Stimulated activated CD4-positive, alpha-beta T cell treated with anti-CD3 and anti-CD28 coated beads, TNF-alpha, amount 100 ng/mL, for 48 hours (primary cell): ENCODE results near the gene NPFFR2.
A peak's percentile ranks its signal among the peaks of the same experiment; 100 is the strongest.
"Not testable (repeated sequence)": the region's sequence is repeated elsewhere in the genome, so short reads cannot be mapped to it uniquely, and the experiment has no call there.

ENCODE experiments used
- DNase-seq, 3 donors: peaks; one replicate each; pipeline ENCODE4 v3.0.0-alpha.2; 2020; ENCODE audit warnings: low read depth in 3 of 3

Gene NPFFR2

DNA sequence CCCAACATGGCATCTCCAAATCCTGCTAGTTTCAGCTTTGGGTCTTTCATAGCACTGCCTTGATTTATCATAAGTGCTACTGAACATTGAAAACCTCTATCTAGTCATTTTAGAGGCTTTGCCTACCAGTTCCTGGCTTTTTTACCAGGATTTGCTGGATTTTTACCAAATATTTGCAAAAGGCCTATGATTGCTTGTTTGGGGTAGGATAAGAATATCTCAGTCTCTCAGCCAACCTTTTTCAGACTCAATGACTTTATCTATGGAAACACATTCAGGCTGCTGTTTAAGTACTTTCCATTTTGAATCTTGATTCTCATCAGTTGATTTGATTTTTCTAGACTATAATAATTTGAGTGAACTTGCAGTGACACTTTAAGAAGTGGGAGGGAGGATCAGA is 80.1 kb downstream of the NPFFR2 start:
- DNase-seq: no peak

DNA sequence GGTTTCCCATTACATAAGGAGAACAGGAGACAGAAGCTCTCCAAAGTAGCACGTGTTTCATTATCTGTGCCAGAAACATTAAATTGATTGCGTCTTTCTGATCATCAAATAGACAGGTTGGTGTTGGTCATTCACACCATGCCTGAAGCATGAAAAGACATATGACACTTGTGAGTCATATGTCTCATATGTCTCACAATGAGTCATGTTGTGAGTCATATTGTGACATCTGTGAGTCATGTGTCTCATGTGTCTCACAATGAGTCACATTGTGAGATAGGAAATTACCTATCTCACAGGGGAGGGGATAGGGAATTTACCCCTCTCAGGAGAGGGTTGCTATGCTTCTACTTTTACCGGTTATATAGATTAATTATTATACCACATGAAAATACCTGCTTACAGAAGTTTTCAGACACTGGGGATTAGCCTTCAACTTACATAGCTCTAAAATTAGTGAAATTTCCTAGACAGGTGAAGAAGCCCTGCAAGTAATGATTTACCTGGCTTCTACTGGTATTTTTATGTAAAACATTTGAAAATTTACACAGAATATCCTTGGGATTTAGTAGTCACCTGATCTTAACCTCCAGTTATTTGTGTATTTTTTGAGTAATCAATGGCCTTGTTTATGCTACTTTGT is 80.8 kb downstream of the NPFFR2 start:
- DNase-seq: peak in 2 of 3 donors; percentile 1 to 4

DNA sequence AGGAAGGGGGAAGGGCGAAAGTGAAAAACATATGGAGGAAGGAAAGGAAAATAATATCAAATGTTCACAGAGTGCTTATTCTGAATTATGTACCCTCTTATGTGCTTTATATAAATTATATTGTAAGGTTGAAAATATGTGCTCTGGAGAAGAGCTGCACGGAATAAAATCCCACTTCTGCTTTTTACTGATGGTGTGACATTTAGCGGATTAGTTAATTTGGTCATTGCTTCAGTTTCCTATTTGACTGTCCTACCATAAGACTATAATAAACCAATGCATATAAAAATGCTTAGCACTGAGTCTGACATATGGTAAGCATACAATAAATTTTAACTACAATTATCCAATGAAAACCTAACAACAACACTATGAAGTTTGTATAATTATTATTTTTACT is 86.2 kb downstream of the NPFFR2 start:
- no peak for DNase-seq

DNA sequence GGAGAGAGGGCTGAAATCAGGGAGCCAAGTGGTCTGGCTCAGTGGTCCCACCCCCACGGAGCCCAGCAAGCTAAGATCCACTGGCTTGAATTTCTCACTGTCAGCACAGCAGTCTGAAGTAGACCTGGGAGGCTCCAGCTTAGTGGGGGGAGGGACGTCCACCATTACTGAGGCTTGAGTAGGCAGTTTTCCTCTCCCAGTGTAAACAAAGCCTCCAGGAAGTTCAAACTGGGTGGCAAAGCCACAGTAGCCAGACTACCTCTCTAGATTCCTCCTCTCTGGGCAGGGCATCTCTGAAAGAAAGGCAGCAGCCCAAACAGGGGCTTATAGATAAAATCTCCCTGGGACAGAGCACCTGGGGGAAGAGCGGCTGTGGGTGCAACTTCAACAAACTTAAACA is 88.1 kb downstream of the NPFFR2 start:
- DNase-seq: no peak

DNA sequence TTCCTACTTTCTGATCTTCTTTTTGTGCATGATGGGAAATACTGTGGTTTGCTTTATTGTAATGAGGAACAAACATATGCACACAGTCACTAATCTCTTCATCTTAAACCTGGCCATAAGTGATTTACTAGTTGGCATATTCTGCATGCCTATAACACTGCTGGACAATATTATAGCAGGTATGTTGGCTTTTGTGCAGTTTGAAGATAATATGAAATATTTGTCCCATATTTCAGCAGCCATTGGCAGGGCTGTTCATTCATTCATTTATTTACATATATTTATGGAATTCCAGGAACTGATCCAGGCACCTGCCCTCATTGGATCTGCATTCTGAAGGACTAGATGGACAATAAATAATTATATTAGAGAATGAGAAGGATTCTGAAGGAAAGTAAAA is 96.9 kb downstream of the NPFFR2 start:
- DNase-seq: no peak

DNA sequence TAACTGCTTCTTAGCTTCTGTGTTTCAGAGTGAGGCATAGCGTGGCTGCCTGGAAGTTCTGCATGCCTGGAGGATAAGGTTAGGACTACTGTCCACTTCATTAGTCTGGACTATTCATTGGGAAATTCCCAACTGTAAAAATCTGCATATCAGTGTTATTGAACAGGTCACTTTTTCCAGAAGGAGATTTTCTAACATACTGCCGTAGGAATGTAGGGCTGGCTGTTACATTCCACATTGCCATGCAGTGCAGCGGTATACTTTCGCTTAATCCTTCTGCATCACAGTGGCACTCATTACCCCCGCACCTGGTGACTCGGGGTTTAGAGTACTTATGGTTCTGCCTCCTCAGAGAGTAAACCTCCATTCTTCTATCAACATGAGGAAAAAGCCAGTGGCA is 104.6 kb downstream of the NPFFR2 start:
- no peak for DNase-seq

DNA sequence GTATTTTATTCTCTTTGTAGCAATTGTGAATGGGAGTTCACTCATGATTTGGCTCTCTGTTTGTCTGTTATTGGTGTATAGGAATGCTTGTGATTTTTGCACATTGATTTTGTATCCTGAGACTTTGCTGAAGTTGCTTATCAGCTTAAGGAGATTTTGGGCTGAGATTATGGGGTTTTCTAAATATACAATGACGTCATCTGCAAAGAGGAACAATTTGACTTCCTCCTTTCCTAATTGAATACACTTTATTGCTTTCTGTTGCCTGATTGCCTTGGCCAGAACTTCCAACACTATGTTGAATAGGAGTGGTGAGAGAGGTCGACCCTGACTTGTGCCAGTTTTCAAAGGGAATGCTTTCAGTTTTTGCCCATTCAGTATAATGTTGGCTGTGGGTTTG is 108.2 kb downstream of the NPFFR2 start:
- not testable (repeated sequence) for DNase-seq

DNA sequence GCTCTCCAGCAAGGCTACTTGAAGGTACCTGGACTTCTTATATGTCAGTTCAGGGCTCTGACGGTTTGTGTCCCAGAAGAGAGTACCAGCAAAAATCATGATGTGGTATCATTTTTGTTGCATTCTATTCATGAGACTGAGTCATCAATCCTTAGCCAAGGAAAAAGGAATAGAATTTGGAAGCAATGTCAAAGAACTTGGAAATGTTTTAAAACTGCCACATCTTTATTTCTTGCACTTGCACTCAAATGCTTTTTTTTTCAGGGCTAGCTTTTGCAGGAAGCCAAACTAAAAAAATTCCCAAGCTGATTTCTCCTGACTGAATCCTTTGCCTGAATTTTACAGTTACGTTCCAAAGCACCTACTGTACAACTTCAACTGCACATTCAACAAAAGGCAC is 112.4 kb downstream of the NPFFR2 start:
- no peak for DNase-seq

DNA sequence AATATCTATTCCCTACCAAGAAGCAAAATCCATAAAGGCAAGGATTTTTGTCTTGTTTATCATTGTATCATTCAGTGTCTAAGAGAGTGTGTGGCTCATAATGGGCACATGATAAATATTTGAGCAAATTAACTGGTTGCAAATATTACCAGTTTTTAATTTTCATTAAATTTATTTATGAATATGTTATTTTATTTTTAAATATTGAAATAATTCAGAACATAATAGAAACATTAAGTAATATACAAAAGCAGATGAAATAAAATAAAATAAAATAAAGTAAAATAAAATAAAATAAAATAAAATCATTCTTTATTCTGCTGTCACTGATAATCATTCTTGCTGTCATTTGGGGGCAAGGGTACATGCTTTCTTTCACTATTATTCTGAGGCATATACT is 120.9 kb downstream of the NPFFR2 start:
- DNase-seq: no peak

DNA sequence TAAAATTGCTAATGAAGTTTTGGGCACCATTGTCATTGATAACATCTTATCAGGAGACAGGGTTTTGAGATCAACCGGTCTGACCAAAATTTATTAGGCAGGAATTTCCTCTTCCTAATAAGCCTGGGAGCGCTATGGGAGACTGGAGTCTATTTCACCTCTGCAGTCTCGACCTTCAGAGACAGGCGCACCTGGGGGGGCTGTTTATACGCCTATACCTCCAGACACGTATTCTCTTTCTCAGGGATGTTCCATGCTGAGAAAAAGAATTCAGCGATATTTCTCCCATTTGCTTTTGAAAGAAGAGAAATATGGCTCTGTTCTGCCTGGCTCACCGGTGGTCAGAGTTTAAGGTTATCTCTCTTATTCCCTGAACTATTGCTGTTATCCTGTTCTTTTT is 121.8 kb downstream of the NPFFR2 start:
- DNase-seq: not testable (repeated sequence)

DNA sequence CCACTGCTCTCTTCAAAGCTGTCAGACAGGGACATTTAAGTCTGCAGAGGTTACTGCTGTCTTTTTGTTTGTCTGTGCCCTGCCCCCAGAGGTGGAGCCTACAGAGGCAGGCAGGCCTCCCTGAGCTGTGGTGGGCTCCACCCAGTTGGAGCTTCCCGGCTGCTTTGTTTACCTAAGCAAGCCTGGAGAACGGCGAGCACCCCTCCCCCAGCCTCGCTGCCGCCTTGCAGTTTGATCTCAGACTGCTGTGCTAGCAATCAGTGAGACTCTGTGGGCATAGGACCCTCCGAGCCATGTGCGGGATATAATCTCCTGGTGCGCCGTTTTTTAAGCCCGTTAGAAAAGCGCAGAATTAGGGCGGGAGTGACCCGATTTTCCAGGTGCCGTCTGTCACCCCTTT is 137.5 kb downstream of the NPFFR2 start:
- not testable (repeated sequence) for DNase-seq

DNA sequence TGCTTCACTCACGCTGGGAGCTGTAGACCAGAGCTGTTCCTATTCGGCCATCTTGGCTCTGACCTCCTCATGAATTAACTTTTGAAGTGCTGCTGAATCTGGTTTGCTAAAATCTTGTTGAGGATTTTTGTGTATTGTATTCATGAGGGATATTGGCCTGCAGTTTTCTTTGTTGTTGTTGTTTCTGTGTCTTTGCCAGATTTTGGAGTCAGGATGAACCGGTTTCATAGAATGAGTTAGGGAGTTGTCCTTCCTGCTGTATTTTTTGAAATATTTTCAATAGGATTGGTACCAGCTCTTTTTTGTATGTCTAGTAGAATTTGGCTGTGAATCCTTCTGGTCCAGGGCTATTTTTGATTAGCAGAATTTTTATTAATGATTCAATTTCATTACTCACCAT is 138.1 kb downstream of the NPFFR2 start:
- DNase-seq: no peak

DNA sequence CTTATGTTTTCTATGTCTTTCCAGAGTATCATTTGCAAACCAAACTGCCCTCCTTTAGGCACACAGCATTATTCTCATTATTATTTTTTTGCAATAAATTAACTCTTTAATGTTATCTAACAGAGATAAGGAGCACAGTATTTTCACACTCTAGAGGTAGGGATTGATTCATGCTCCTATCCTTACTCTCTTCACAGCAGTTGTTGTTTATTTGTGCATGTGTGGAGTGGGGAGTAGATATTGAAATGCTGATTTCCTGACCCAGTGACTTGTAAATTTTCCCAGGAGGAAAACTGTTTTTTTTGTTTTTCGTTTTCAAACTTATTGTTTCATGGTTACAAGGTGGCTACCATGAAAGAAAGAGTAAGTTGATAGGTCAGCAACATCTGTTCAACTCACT is 140.0 kb downstream of the NPFFR2 start:
- no peak for DNase-seq

DNA sequence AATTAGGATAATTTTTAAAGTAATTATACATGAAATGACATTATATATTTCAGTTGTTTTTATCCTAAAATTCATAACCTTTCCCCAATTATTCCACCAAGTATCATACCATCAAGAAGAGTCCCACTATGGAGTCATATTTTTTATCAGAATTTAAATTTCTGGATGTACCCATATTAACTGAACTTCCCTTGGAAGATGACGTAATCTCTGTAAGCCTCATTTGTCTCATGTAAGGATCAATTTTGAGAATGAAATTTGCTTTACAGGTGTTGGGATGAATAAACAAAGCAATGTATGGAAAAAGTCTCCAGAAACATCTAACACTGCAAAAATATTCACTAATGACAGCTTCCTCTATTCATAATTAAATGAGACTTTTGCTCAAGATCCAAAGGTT is 147.5 kb downstream of the NPFFR2 start:
- DNase-seq: no peak

DNA sequence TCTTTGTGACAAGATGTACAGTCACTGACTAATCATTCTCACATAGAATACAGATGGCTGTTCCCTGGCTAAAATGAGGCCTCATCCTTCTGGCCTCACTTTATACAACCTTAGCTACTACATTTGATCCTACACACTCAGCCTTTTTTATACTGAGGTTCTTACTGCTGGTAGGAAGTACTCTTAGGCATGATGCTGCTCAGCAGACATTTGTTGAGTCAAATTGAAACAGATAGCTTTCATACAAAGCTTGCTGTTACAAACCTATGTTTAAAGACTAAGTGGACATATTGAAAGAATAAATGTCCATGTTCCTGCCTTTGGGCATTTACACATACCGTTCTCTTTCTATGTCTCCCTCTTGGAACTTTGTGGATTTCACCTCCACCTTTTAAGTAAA is 154.9 kb downstream of the NPFFR2 start:
- no peak for DNase-seq

DNA sequence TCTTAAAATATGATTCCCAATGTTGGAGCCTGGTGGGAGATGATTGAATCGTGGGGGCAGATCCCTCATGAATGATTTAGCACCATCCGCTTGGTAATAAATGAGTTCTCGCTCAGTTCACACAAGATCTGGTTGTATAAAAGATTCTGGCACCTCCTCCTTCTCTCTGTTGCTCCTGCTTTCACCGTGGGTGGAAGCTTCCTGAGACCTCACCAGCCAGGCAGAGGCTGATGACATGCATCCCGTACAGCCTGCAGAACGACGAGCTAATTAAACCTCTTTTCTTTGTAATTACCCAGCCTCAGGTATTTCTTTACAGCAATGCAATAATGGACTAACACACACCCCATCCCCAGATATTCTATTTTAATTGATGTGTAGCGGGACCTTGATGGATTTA is 162.2 kb downstream of the NPFFR2 start:
- no peak for DNase-seq

DNA sequence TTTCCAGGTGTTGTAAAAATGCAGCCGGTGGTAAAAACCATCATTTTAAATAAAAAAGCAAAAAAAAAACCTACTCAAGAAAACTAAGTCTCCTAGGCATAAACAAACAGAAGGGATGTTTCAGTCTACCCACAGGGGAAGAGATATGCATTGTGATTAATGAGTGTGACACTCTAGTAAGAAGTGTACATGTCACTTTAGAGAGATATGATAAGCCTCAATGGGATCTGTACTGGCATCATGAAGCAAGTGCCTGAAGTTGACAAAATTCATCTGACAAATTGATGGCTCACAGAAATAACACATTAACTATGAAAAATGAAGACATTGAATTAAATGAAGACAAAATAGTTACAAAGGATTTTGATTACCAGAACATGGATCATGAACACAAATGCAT is 162.7 kb downstream of the NPFFR2 start:
- no peak for DNase-seq
